HFFc6 (cell line): ENCODE results near the gene TTC8. TPM values are rescaled to one million over a fixed set of nuclear protein-coding genes. Genes with fewer than 3 reads are reported as not detected.
"Not testable (repeated sequence)": the region's sequence is repeated elsewhere in the genome, so short reads cannot be mapped to it uniquely, and the experiment has no call there.

ENCODE experiments used
- DNase-seq: peaks from one replicate; pipeline ENCODE4 v3.0.0-alpha.2; 2018
- H3K27ac Mint-ChIP-seq: 2 replicates; pipeline ENCODE4 v1.8.0; 2020; ENCODE audit warnings: mild to moderate bottlenecking, mixed read lengths
- H3K27me3 Mint-ChIP-seq: 2 replicates; pipeline ENCODE4 v1.8.0; 2021; ENCODE audit warnings: mild to moderate bottlenecking, moderate library complexity, mixed read lengths; ENCODE audit not compliant: insufficient read depth
- H3K36me3 Mint-ChIP-seq: 2 replicates; pipeline ENCODE4 v1.8.0; 2021; ENCODE audit warnings: low read depth, mixed read lengths
- H3K4me1 Mint-ChIP-seq: 2 replicates; pipeline ENCODE4 v1.8.0; 2020; ENCODE audit warnings: low read depth, mixed read lengths
- H3K4me3 Mint-ChIP-seq: 2 replicates; pipeline ENCODE4 v1.8.0; 2020; ENCODE audit warnings: mild to moderate bottlenecking, moderate library complexity, mixed read lengths
- H3K9me3 Mint-ChIP-seq: 2 replicates; pipeline ENCODE4 v1.8.0; 2020; ENCODE audit warnings: mild to moderate bottlenecking, mixed read lengths
- CTCF ChIP-seq: fragments of 200-600 bp; sonication (generic); IDR thresholded peaks from 2 replicates; pipeline ENCODE4 v1.5.0; 2021; ENCODE audit warnings: antibody characterized with exemption, mild to moderate bottlenecking
- long read RNA-seq: library from polyadenylated mRNA; unstranded; transcript quantifications from one replicate; pipeline ENCODE4 v2.0.0, GENCODE V29; 2019
- total RNA-seq, 6 experiments: library from RNA; stranded (reverse); fragmentation: NEBNext Ultra II Directional; extraction: Animal tissue kit (Norgen Biotek cat#: 25700); gene quantifications; 2 replicates in 1 of 6; 3 replicates in 5 of 6; pipeline ENCODE4 v1.2.3, GENCODE V29; 2021

Gene TTC8
- total RNA-seq = 10 to 100 TPM; 51.3 to 70.0 (median 58.5) TPM
- long read RNA-seq, full-length matches to known transcripts = 55 of 69 reads
- long read RNA-seq, partial matches to known transcripts = 8 of 69 reads
- long read RNA-seq, other reads (novel, unspliced or antisense) = 6 of 69 reads

- Mint-ChIP-seq H3K4me1 (peaks cover 53% of the 10 kb centered on the region), H3K27ac (peak within 1 kb of the TSS; percentile 100), H3K4me3 (peak within 1 kb of the TSS; percentile 95), H3K9me3 (0 out of 2 replicates have a peak, but pooled peaks cover 5% of the 10 kb centered on the region), H3K27me3 (no peaks in the 10 kb centered on the region), H3K36me3 (peaks cover 19% of the 10 kb centered on the region)
- peak; percentile 83 for DNase-seq
- peak; percentile 18; the same call in 1 of the 2 replicates for TF ChIP-seq CTCF
Observed at GRCh38 chr14:88824314-88825077, at the start of gene TTC8. TSS of gene TTC8 (plus strand) at chr14:88824651. CDS start at chr14:88824708, 57 bp downstream.

GRCh38 chr14:88775532-88775931, 48.9 kb upstream of the TTC8 start:
- H3K27ac Mint-ChIP-seq = no peak overlapping the region
- peaks cover 11% of the 10 kb centered on the region for H3K36me3 Mint-ChIP-seq
- 0 out of 2 replicates have a peak, but pooled peaks cover 2% of the 10 kb centered on the region for H3K27me3 Mint-ChIP-seq
- no peaks in the 10 kb centered on the region for H3K9me3 Mint-ChIP-seq
- no peak for DNase-seq
- TF ChIP-seq CTCF = no peak
- peaks cover 25% of the 10 kb centered on the region for H3K4me1 Mint-ChIP-seq
- H3K4me3 Mint-ChIP-seq = no peak overlapping the region

- Mint-ChIP-seq H3K4me3 (no peak overlapping the region), H3K27ac (peak overlapping the region; percentile 12; the same call in 1 of the 2 replicates), H3K36me3 (peaks cover 40% of the 10 kb centered on the region), H3K9me3 (peaks cover 7% of the 10 kb centered on the region), H3K4me1 (peaks cover 58% of the 10 kb centered on the region), H3K27me3 (no peaks in the 10 kb centered on the region)
- no peak for DNase-seq
- TF ChIP-seq CTCF = no peak
Observed at GRCh38 chr14:88785911-88786310, 38.5 kb upstream of the TTC8 start.

- Mint-ChIP-seq H3K36me3 (peaks cover 32% of the 10 kb centered on the region), H3K27me3 (no peaks in the 10 kb centered on the region), H3K27ac (no peak overlapping the region), H3K4me3 (no peak overlapping the region), H3K9me3 (peaks cover 6% of the 10 kb centered on the region), H3K4me1 (peaks cover 60% of the 10 kb centered on the region)
- TF ChIP-seq CTCF = no peak
- no peak for DNase-seq
Observed at GRCh38 chr14:88786715-88787114, 37.7 kb upstream of the TTC8 start.

GRCh38 chr14:88789573-88789972, 34.9 kb upstream of the TTC8 start:
- peaks cover 10% of the 10 kb centered on the region for H3K36me3 Mint-ChIP-seq
- peaks cover 63% of the 10 kb centered on the region for H3K4me1 Mint-ChIP-seq
- not testable (repeated sequence) for H3K27me3 Mint-ChIP-seq, H3K27ac Mint-ChIP-seq, H3K9me3 Mint-ChIP-seq, DNase-seq
- H3K4me3 Mint-ChIP-seq = peak overlapping the region; percentile 88; the same call in 1 of the 2 replicates
